GM10266 (cell line): Measurements from ENCODE around the gene LRBA.

ENCODE experiments used
- DNase-seq: peaks from one replicate; pipeline ENCODE4 v3.0.0; 2012; ENCODE audit errors: extremely low spot score
- CTCF ChIP-seq: IDR thresholded peaks from 2 replicates; pipeline ENCODE4 v1.5.1; 2012; ENCODE audit warnings: mild to moderate bottlenecking, low read depth; ENCODE audit not compliant: control insufficient read depth, insufficient read depth; ENCODE audit errors: missing control alignments

Gene LRBA

GRCh38 chr4:150694438-150694837 lies 320.6 kb downstream of the LRBA start:
- DNase-seq = no peak
- no peak for TF ChIP-seq CTCF

- no peak for DNase-seq
- TF ChIP-seq CTCF = no peak
Measured at GRCh38 chr4:150683775-150684350, 331.2 kb downstream of the LRBA start.

GRCh38 chr4:150682126-150682525 lies 333.0 kb downstream of the LRBA start:
- TF ChIP-seq CTCF = no peak
- no peak for DNase-seq

- TF ChIP-seq CTCF = no peak
- no peak for DNase-seq
Measured at GRCh38 chr4:150681063-150681462, 334.0 kb downstream of the LRBA start.

- DNase-seq = no peak
- TF ChIP-seq CTCF = no peak
Measured at GRCh38 chr4:150680651-150681050, 334.4 kb downstream of the LRBA start.

GRCh38 chr4:150679765-150680343 lies 335.2 kb downstream of the LRBA start:
- TF ChIP-seq CTCF = no peak
- DNase-seq = no peak

- no peak for TF ChIP-seq CTCF
- no peak for DNase-seq
Measured at GRCh38 chr4:150679018-150679764, 335.9 kb downstream of the LRBA start.
